Measurements from ENCODE around the gene HOXC13. TPM values are rescaled to one million over a fixed set of nuclear protein-coding genes. Genes with fewer than 3 reads are reported as not detected.

The HOXC13 gene
- total RNA-seq, 2 experiments from 2014 or later, result not detected

DNA sequence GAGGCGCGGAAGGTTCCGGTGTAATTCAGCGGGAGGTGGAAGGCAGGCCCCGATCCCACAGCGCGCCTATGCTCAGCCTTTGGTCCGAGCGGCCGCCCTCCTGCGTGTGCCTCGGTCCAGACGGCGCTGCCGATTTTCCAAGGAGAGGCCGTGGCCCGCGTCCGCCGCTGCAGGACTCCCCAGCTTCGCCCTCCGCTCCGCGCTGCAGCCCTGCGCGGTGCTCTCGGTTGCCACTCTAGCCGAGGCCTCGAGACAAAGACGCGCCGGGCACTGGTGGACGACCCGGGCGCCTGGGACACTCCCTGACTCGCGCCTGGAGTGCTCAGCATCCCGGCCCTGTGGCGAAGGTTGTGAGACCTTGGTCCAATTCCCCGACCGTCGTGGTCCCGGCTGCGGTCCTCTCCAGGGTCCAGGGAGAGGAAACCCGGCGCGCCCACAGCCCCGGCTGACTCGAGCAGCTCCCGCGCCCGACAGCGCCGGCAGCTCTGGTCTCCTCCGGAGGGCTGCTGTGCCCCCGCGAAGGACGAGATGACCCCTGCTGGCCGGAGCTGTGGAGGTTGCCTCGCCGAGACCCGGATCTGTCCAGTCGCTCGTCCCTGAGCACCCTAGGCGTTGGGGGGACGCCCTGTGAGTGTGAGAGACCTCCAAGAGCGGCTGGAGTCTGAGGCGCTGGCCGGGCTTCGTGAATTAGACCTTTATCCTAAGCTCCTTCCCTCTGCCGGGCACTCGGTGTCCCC, 22.6 kb downstream of the HOXC13 start:
- no peak for DNase-seq
- CTCF ChIA-PET, result interaction anchor here (1.2 kb wide), 1 partner anchor 27 kb away, joined by 3 read pairs; no protein-coding TSS in a partner anchor
- no peaks in the 10 kb centered on the region for H3K36me3 Mint-ChIP-seq
- intact Hi-C loops (cut with micrococcal nuclease), result no loop called here
- peaks cover 36% of the 10 kb centered on the region for H3K4me1 Mint-ChIP-seq (ENCODE audit: low read depth)
- POLR2A ChIA-PET, result no interaction called here
- no peaks in the 10 kb centered on the region for H3K9me3 Mint-ChIP-seq
- H3K27ac Mint-ChIP-seq, result no peak overlapping the region
- peaks cover 78% of the 10 kb centered on the region for H3K27me3 Mint-ChIP-seq
- H3K4me3 Mint-ChIP-seq, result no peak overlapping the region

DNA sequence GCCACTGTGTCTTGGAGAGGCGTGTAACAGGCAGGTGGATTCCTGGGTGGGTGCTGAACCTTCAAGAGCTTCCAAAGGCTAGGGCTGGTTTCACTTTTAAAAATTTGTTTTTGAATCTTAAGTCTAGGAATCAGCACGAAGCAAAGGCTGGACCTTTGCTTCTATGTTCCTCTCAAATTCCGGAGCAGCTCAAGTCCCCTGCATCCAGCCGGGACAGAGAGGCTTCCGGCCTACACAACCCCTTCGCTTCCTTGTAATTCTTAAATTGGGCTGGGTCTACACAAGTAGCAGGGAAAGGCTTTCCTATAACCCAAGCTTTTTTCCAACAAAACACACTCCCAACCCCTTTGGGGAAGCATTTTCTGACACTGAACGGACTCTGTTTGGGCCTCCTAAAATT, 24.4 kb downstream of the HOXC13 start:
- no peak overlapping the region for H3K27ac Mint-ChIP-seq
- H3K9me3 Mint-ChIP-seq, result no peaks in the 10 kb centered on the region
- ChIA-PET POLR2A (interaction anchor here (0.5 to 1.0 kb wide), 2 partner anchors 9 to 257 kb away, joined by 3 to 5 read pairs; no protein-coding TSS in a partner anchor), CTCF (interaction anchor here (1.0 kb wide), 1 partner anchor 238 kb away, joined by 5 read pairs; no protein-coding TSS in a partner anchor)
- H3K4me3 Mint-ChIP-seq, result no peak overlapping the region
- H3K4me1 Mint-ChIP-seq (ENCODE audit: low read depth), result peaks cover 36% of the 10 kb centered on the region
- H3K27me3 Mint-ChIP-seq, result peaks cover 80% of the 10 kb centered on the region
- no peak for DNase-seq
- H3K36me3 Mint-ChIP-seq, result no peaks in the 10 kb centered on the region
- intact Hi-C loops (cut with micrococcal nuclease), result no loop called here

DNA sequence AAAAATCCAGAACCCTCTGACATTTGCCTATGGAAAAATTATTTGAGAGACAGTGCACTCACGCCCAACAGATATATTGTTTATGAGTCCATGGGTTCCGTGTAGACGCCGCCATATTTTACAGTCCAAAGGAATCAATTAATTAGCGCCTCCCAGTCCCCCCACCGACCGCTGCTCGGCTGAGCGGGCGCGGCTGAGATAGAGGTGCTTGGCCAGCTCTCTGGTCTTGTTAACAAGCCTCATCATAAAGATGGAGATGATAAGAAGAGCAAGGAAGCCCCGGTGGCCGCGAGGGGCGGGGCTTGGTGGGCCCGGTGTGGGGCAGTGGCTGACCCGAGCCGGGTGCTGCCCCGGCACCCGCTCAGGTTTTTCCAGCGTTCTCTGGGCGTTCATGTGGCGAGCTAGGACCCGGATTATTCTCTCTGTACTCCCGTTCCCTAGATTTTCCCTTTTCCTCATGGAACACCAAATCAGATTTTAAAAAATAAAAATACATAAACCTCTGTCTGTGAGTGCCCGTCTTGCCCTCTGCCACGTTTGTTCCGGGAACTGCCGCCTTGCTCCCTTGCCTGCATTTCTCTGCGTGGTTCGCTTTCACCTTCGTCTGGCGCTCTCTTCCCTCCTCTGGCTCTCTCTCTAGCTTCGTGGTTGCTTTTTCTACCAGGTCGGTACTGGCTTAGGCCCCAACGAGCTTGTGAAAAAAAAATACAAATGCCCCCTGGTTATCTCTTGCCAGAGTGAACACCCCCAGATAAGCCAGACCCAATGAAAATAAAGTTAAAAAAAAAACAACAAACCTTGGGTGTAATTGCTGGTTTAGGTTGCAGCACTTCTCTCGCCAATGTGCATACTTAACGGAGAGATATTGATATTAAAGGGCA, 25.0 kb downstream of the HOXC13 start:
- intact Hi-C loops (cut with micrococcal nuclease), result no loop called here
- Mint-ChIP-seq H3K27ac (no peak overlapping the region), H3K9me3 (no peaks in the 10 kb centered on the region), H3K4me3 (no peak overlapping the region), H3K36me3 (no peaks in the 10 kb centered on the region), H3K4me1 (ENCODE audit: low read depth) (peaks cover 36% of the 10 kb centered on the region), H3K27me3 (peaks cover 80% of the 10 kb centered on the region)
- ChIA-PET POLR2A (interaction anchor here (1.0 kb wide), 1 partner anchor 10 kb away, joined by 3 read pairs; no protein-coding TSS in a partner anchor), CTCF (interaction anchor here (1.0 kb wide), 1 partner anchor 238 kb away, joined by 5 read pairs; no protein-coding TSS in a partner anchor)
- no peak for DNase-seq

DNA sequence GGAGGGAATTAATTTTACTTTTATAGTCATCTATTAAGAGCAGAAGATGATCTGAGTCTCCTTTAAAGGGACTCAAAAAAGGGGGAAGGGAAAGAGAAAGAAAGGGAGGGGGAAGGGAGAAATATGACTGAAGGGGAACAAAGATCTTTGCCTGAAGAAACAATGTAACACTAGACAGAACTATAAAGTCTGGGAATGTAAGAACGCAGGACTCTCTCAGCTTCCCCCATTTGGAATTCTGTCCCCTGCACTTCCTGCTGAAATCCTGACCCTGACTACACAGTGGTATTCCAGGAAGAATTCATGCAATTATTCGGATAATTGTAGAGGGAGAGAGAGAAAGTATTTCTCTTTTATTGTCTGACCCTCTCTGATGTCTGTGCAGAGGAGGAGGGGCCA, 25.7 kb downstream of the HOXC13 start:
- Mint-ChIP-seq H3K27me3 (peaks cover 81% of the 10 kb centered on the region), H3K4me3 (no peak overlapping the region), H3K4me1 (ENCODE audit: low read depth) (peaks cover 36% of the 10 kb centered on the region), H3K27ac (no peak overlapping the region), H3K36me3 (no peaks in the 10 kb centered on the region), H3K9me3 (no peaks in the 10 kb centered on the region)
- ChIA-PET CTCF (interaction anchor here (1.5 kb wide), 1 partner anchor 243 kb away, joined by 3 read pairs; no protein-coding TSS in a partner anchor), POLR2A (no interaction called here)
- intact Hi-C loops (cut with micrococcal nuclease), result no loop called here
- no peak for DNase-seq

DNA sequence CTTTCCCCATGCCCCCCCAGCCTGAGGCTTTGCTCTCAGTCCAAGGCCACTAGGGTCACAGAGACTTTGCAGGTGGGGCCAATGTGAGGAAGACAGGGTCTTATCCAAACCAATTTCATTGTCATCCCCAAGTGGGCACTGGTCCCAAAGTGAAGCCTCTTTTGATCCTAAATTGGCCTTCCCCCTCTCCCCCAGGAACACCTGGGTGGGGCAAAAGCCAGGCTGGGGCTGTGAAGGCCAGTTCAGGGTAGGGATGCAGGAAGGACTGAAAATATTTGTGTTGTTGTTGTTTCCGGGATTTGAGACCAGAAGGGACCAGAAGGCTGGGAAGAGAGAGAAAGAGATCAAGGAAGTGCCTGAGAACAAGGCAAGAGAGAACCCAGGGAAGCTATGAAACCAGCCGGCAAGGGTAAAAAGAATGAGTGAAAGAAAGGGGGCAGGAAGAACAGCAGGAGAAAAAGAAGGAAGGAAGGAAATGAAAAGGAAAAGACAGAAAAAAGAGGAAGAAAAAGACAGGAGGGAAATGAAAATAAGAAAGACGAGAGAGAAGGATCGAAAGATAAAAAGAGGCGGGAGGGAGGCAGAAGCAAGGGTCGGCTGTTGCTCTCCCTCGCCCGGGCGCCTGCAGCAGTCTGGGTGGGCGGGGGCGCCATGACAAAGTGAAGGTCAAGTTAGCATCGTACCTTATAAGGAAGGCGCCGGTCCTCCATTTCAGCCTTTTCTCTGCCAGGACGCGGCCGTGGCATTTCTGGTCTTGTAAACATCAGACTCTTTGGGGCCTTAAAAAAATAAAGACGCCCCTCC, 26.9 kb downstream of the HOXC13 start:
- Mint-ChIP-seq H3K27ac (no peak overlapping the region), H3K36me3 (no peaks in the 10 kb centered on the region), H3K27me3 (peaks cover 81% of the 10 kb centered on the region), H3K4me1 (ENCODE audit: low read depth) (peaks cover 33% of the 10 kb centered on the region), H3K9me3 (no peaks in the 10 kb centered on the region), H3K4me3 (peak overlapping the region; percentile 1)
- intact Hi-C loops (cut with micrococcal nuclease), result no loop called here
- ChIA-PET POLR2A (no interaction called here), CTCF (interaction anchor here (1.1 to 1.5 kb wide), 2 partner anchors 11 to 242 kb away, joined by 3 read pairs; no protein-coding TSS in a partner anchor)
- no peak for DNase-seq

DNA sequence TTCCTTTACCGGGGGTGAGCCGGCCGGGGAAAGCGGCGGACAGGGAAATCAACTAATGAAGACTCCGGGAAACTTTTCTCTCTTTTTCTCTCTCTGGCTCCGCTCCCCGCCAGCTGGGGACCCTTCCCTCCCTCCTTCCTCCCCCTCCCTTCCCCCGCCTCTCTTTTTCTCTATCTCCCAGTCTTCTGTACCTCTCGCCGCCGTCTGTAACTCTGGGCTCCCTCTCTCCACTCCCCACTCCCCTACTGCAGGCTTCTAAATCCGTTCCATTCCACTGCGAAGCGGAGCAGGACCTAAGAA, 27.4 kb downstream of the HOXC13 start:
- peaks cover 85% of the 10 kb centered on the region for H3K27me3 Mint-ChIP-seq
- H3K27ac Mint-ChIP-seq, result no peak overlapping the region
- CTCF ChIA-PET, result interaction anchor here (0.6 to 1.5 kb wide), 3 partner anchors 11 to 290 kb away, joined by 3 read pairs; partner anchors contain the start of gene ATP5MC2
- intact Hi-C loops (cut with micrococcal nuclease), result no loop called here
- DNase-seq, result no peak
- no peak overlapping the region for H3K4me3 Mint-ChIP-seq
- POLR2A ChIA-PET, result no interaction called here
- H3K4me1 Mint-ChIP-seq (ENCODE audit: low read depth), result peaks cover 33% of the 10 kb centered on the region
- no peaks in the 10 kb centered on the region for H3K36me3 Mint-ChIP-seq
- no peaks in the 10 kb centered on the region for H3K9me3 Mint-ChIP-seq

DNA sequence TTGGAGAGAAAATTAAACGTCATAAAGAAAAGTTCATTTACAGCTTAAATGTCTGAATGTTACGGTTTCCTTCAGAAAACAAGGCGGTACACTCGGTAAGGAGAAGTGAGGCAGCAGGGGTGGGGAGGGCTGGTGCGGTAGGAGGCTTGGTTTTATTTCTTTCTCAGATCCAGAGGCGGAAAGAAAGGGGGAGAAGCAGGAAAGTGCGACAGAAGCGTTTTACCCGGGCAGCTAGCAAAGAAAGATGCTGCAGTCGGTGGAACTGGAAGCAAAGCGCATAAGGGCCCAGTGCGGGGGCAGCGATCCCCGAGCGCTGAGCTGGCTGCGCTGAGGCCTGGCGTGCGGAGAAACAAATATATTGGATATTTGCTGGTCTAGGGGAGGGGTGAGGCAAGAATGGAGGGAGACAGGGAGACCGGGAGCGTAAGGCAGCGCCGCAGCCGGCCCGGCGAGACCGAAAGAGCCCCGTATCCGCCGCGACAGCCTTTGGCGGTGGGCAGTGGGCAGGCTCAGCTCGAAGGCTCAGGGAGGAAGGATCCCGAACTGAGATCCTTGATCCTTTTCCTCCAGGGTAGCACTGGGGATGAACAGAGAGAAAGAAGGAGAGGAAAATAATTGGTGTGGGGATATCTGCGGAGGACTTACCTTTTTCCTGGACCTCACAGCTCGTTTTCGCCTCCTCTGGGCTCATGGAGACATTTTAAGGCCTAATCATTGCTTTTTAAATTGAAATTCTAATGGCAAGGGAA, 27.9 kb downstream of the HOXC13 start:
- no peak overlapping the region for H3K27ac Mint-ChIP-seq
- CTCF ChIA-PET, result interaction anchor here (0.6 to 1.1 kb wide), 3 partner anchors 10 to 291 kb away, joined by 3 read pairs; partner anchors contain the start of genes ATP5MC2 and HOXC12
- intact Hi-C loops (cut with micrococcal nuclease), result no loop called here

DNA sequence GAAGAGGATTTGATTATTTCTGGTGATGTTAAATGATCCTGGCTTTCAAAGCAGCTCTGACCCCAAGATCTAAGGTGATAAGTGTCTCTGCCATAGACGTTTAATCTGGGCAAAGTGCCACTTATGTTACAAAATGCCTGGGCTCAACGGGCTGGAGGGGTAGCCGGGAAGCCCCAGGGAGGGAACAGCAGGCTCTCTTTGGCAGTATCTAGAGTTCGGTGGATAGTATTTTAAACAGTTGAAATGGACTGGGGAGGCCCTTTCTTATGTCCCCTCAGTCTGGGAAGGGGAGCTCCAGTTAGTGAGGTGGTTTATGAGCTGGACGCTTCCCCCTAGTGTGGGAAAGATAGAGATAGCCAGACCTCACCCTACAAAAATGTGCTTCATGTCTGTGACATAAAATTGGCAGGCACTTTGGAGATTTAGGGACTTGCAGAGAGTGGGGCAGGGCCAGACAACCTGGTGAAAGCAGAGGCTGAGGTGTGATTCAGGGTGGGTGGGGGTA, 28.8 kb downstream of the HOXC13 start:
- CTCF ChIA-PET, result interaction anchor here (1.0 kb wide), 1 partner anchor 64 kb away, joined by 3 read pairs; no protein-coding TSS in a partner anchor
- POLR2A ChIA-PET, result no interaction called here
- DNase-seq, result no peak
- H3K9me3 Mint-ChIP-seq, result no peaks in the 10 kb centered on the region
- peaks cover 31% of the 10 kb centered on the region for H3K4me1 Mint-ChIP-seq (ENCODE audit: low read depth)
- intact Hi-C loops (cut with micrococcal nuclease), result no loop called here
- no peak overlapping the region for H3K27ac Mint-ChIP-seq
- H3K27me3 Mint-ChIP-seq, result peaks cover 91% of the 10 kb centered on the region
- no peaks in the 10 kb centered on the region for H3K36me3 Mint-ChIP-seq
- H3K4me3 Mint-ChIP-seq, result no peak overlapping the region

More for the DNA sequence above, 27.9 kb downstream of the HOXC13 start:
- Mint-ChIP-seq H3K4me3 (no peak overlapping the region), H3K4me1 (ENCODE audit: low read depth) (peaks cover 33% of the 10 kb centered on the region), H3K27me3 (peaks cover 89% of the 10 kb centered on the region), H3K9me3 (no peaks in the 10 kb centered on the region), H3K36me3 (no peaks in the 10 kb centered on the region)
- POLR2A ChIA-PET, result no interaction called here
- no peak for DNase-seq

DNA sequence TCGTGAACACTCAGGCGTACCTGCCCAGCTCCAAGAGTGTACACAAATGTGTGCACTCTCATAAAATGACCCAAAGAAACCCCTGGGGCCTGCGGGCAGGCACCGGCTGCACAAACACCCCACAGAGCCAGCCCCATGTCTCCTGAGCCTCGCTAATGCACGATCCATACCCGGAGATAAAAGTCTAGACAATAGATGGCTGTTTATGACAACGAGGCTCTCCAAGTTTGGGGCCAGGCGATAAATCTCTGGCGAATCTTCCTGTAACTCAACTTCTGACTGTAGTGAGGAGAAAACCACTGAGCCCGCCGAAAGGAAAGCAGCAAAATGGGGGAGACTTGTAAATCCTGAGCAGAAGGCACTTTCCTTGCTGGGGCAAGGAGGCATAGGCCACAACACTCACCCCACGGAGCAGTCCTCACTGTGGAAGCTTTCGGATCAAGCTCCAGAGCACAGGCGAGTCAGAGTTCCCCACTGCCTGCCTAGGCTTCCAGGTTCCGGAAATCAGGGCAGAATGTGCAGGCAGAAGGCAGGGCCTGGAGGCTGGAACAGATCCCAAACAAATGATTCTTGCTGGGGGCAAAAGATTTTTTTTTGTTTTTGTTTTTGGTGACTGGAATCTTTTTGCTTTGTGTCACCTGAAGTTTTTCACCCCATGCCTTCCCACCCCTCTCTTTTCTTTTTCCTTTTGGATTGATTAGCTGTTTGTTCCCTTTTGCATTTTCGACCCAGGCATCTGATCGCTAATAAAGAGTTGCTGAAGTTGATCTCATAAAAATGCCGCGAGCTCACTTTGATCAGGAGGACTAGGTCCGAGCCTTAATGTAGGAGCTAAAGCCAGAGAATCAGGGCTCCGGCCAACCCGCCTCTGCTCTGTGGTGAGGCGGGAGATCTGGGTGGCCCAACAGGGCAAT, 29.8 kb downstream of the HOXC13 start:
- H3K27me3 Mint-ChIP-seq, result peaks cover 92% of the 10 kb centered on the region
- ChIA-PET CTCF (interaction anchor here (0.9 kb wide), 1 partner anchor 266 kb away, joined by 4 read pairs; no protein-coding TSS in a partner anchor), POLR2A (no interaction called here)
- DNase-seq, result no peak
- peaks cover 35% of the 10 kb centered on the region for H3K4me1 Mint-ChIP-seq (ENCODE audit: low read depth)
- intact Hi-C loops (cut with micrococcal nuclease), result no loop called here
- H3K4me3 Mint-ChIP-seq, result no peak overlapping the region
- no peaks in the 10 kb centered on the region for H3K9me3 Mint-ChIP-seq
- no peaks in the 10 kb centered on the region for H3K36me3 Mint-ChIP-seq
- H3K27ac Mint-ChIP-seq, result no peak overlapping the region

DNA sequence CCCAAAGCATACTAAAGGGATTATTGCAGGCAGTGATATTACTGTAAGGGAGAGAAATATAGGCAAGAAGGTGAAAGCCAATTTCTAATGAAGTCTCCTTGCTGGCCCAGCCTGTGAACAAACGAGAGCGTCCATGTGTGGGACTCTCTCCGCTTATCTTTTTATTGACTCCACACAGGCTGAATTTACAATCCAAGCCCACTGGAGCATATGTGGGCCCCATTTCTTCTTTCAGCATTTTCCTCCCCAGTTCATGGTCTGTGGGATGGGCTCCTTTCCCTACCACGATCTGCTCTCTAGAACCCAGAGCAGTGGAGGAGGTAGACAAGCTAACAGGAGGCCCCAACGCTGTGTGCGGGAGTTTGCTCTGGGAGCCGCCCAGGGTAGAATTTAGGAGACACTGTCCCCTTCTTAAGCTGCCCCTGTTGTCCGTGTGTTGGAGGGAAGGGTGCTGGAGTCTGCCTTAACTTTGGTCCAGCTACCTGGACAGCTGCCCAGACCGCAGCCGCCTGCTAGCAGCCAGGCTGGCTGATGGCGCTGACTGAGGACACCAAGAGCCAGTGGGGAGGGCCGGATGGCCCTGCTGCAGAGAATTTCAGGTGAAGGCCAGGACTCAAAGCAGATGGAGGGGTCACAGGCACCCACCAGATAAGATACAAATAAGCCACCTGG, 31.1 kb downstream of the HOXC13 start:
- no peak overlapping the region for H3K4me3 Mint-ChIP-seq
- CTCF ChIA-PET, result no interaction called here
- no peaks in the 10 kb centered on the region for H3K9me3 Mint-ChIP-seq
- peaks cover 30% of the 10 kb centered on the region for H3K4me1 Mint-ChIP-seq (ENCODE audit: low read depth)
- H3K27me3 Mint-ChIP-seq, result peaks cover 86% of the 10 kb centered on the region
- intact Hi-C loops (cut with micrococcal nuclease), result loop anchor here (2.0 kb wide), 1 partner anchor 13 kb away; no protein-coding TSS in a partner anchor
- DNase-seq, result no peak
- H3K36me3 Mint-ChIP-seq, result peaks cover 2% of the 10 kb centered on the region
- no peak overlapping the region for H3K27ac Mint-ChIP-seq
- POLR2A ChIA-PET, result no interaction called here

All from activated CD4-positive, alpha-beta memory T cell treated with anti-CD3 and anti-CD28 coated beads for 36 hours (primary cell).